Hematopoietic multipotent progenitor cell treated with erythropoietin and hydrocortisone succinate and interleukin-3 and kit ligand, for 6 days (in vitro differentiated cells): ENCODE results near the gene B9D1.
"Not testable (repeated sequence)": the region's sequence is repeated elsewhere in the genome, so short reads cannot be mapped to it uniquely, and the experiment has no call there.

ENCODE experiments used
- DNase-seq: peaks from one replicate; pipeline ENCODE4 v3.0.0-alpha.2; 2015

The B9D1 gene

GRCh38 chr17:19357351-19357750 lies 5.2 kb downstream of the B9D1 start:
- no peak for DNase-seq

GRCh38 chr17:19354748-19355147 lies 7.8 kb downstream of the B9D1 start:
- DNase-seq: no peak

- DNase-seq: not testable (repeated sequence)
Observed at GRCh38 chr17:19353401-19353800, 9.1 kb downstream of the B9D1 start.

- no peak for DNase-seq
Observed at GRCh38 chr17:19348806-19349205, 13.7 kb downstream of the B9D1 start.

- DNase-seq: no peak
Observed at GRCh38 chr17:19348081-19348650, 14.4 kb downstream of the B9D1 start.

GRCh38 chr17:19347323-19348080 lies 15.0 kb downstream of the B9D1 start:
- DNase-seq: no peak

- peak; percentile 59 for DNase-seq
Observed at GRCh38 chr17:19346351-19347255, 15.9 kb downstream of the B9D1 start.

- DNase-seq: no peak
Observed at GRCh38 chr17:19345486-19346350, 16.8 kb downstream of the B9D1 start.

GRCh38 chr17:19345067-19345460 lies 17.5 kb downstream of the B9D1 start:
- DNase-seq: no peak

GRCh38 chr17:19344311-19345066 lies 18.0 kb downstream of the B9D1 start:
- DNase-seq: no peak

- no peak for DNase-seq
Observed at GRCh38 chr17:19343671-19344151, 18.8 kb downstream of the B9D1 start.

GRCh38 chr17:19343256-19343630 lies 19.3 kb downstream of the B9D1 start:
- DNase-seq: peak; percentile 53

GRCh38 chr17:19342611-19343255 lies 19.8 kb downstream of the B9D1 start:
- peak; percentile 25 for DNase-seq

GRCh38 chr17:19341641-19342610 lies 20.6 kb downstream of the B9D1 start:
- DNase-seq: peak; percentile 73

- DNase-seq: no peak
Observed at GRCh38 chr17:19341211-19341631, 21.3 kb downstream of the B9D1 start.

- no peak for DNase-seq
Observed at GRCh38 chr17:19339341-19339815, 23.1 kb downstream of the B9D1 start.

GRCh38 chr17:19338031-19338990 lies 24.2 kb downstream of the B9D1 start:
- DNase-seq: peak; percentile 87

- no peak for DNase-seq
Observed at GRCh38 chr17:19337712-19338023, 24.9 kb downstream of the B9D1 start.
